H1 (cell line): ENCODE measurements around the gene SIGLEC7. TPM values are rescaled to one million over a fixed set of nuclear protein-coding genes. Genes with fewer than 3 reads are reported as not detected.

Experiments used
- CTBP2 ChIP-seq: IDR thresholded peaks from 2 replicates; pipeline ENCODE4 v1.7.0; 2011; ENCODE audit warnings: borderline replicate concordance, mild to moderate bottlenecking, moderate library complexity, mixed read lengths, low read length; ENCODE audit not compliant: insufficient read depth, insufficient read length
- EGR1 ChIP-seq: IDR thresholded peaks from 2 replicates; pipeline ENCODE4 v1.6.1; 2011; ENCODE audit warnings: low read depth, low read length, borderline replicate concordance
- EP300 ChIP-seq, 2 experiments: IDR thresholded peaks; 1 replicate in 1 of 2; 2 replicates in 1 of 2; pipeline ENCODE4 v1.6.1; 2011 to 2012; ENCODE audit warnings: low read depth in 2 of 2, low read length in 2 of 2, mild to moderate bottlenecking in 2 of 2, borderline replicate concordance in 1 of 2, inconsistent platforms in 1 of 2, moderate library complexity in 1 of 2
- KDM1A ChIP-seq: fragments of 200-600, 300-600 bp; sonication (generic); IDR thresholded peaks from 2 replicates; pipeline ENCODE4 v1.7.1; 2016; ENCODE audit warnings: mild to moderate bottlenecking, low read length, borderline replicate concordance
- POU5F1 ChIP-seq: IDR thresholded peaks from 2 replicates; pipeline ENCODE4 v1.6.1; 2011; ENCODE audit warnings: low read depth, mild to moderate bottlenecking, low read length, moderate library complexity
- SAP30 ChIP-seq: fragments of 300-600 bp; sonication (generic); IDR thresholded peaks from 2 replicates; pipeline ENCODE4 v1.7.1; 2012; ENCODE audit warnings: low read length, moderate library complexity, mild to moderate bottlenecking, inconsistent platforms; ENCODE audit not compliant: insufficient read depth, insufficient replicate concordance
- TAF1 ChIP-seq: IDR thresholded peaks from 2 replicates; pipeline ENCODE4 v1.6.1; 2011; ENCODE audit warnings: mild to moderate bottlenecking, low read depth, low read length
- polyA plus RNA-seq, 7 experiments: library from polyadenylated mRNA; depleted of rRNA in 3 of 7; stranded (reverse) in 5 of 7; unstranded in 2 of 7; fragments of >200 nt in 5 of 7; fragments of 200-250 nt in 2 of 7; gene quantifications; 1 replicate in 5 of 7; 2 replicates in 1 of 7; 4 replicates in 1 of 7; pipeline versions ENCODE4 v1.2.1 to v1.2.3, GENCODE V29; 2011 to 2013; ENCODE audit warnings: missing spikeins in 2 of 7, mixed read lengths in 2 of 7
- total RNA-seq: library from RNA; stranded (reverse); fragmentation: NEBNext Ultra II Directional; extraction: Animal tissue kit (Norgen Biotek cat#: 25700); gene quantifications from 2 replicates; pipeline ENCODE4 v1.2.1, GENCODE V29; 2021
- TF ChIP-seq, protein P1 (sequence below): fragments of 300-600 bp; sonication (generic); IDR thresholded peaks from 2 replicates; pipeline ENCODE4 v1.7.1; 2012; ENCODE audit warnings: low read length, moderate library complexity, mild to moderate bottlenecking, inconsistent platforms; ENCODE audit not compliant: insufficient replicate concordance
- TF ChIP-seq, protein P2 (sequence below): IDR thresholded peaks from 2 replicates; pipeline ENCODE4 v1.6.1; 2012; ENCODE audit warnings: inconsistent platforms

The SIGLEC7 gene
- total and polyA plus RNA-seq, 2 of the 8 experiments (the other 6 are each of a cell fraction or from before 2014, with no cell fraction given), result not detected

GRCh38 chr19:51158474-51159129, 16.5 kb downstream of the SIGLEC7 start (continued):
- TF ChIP-seq, protein P1, sequence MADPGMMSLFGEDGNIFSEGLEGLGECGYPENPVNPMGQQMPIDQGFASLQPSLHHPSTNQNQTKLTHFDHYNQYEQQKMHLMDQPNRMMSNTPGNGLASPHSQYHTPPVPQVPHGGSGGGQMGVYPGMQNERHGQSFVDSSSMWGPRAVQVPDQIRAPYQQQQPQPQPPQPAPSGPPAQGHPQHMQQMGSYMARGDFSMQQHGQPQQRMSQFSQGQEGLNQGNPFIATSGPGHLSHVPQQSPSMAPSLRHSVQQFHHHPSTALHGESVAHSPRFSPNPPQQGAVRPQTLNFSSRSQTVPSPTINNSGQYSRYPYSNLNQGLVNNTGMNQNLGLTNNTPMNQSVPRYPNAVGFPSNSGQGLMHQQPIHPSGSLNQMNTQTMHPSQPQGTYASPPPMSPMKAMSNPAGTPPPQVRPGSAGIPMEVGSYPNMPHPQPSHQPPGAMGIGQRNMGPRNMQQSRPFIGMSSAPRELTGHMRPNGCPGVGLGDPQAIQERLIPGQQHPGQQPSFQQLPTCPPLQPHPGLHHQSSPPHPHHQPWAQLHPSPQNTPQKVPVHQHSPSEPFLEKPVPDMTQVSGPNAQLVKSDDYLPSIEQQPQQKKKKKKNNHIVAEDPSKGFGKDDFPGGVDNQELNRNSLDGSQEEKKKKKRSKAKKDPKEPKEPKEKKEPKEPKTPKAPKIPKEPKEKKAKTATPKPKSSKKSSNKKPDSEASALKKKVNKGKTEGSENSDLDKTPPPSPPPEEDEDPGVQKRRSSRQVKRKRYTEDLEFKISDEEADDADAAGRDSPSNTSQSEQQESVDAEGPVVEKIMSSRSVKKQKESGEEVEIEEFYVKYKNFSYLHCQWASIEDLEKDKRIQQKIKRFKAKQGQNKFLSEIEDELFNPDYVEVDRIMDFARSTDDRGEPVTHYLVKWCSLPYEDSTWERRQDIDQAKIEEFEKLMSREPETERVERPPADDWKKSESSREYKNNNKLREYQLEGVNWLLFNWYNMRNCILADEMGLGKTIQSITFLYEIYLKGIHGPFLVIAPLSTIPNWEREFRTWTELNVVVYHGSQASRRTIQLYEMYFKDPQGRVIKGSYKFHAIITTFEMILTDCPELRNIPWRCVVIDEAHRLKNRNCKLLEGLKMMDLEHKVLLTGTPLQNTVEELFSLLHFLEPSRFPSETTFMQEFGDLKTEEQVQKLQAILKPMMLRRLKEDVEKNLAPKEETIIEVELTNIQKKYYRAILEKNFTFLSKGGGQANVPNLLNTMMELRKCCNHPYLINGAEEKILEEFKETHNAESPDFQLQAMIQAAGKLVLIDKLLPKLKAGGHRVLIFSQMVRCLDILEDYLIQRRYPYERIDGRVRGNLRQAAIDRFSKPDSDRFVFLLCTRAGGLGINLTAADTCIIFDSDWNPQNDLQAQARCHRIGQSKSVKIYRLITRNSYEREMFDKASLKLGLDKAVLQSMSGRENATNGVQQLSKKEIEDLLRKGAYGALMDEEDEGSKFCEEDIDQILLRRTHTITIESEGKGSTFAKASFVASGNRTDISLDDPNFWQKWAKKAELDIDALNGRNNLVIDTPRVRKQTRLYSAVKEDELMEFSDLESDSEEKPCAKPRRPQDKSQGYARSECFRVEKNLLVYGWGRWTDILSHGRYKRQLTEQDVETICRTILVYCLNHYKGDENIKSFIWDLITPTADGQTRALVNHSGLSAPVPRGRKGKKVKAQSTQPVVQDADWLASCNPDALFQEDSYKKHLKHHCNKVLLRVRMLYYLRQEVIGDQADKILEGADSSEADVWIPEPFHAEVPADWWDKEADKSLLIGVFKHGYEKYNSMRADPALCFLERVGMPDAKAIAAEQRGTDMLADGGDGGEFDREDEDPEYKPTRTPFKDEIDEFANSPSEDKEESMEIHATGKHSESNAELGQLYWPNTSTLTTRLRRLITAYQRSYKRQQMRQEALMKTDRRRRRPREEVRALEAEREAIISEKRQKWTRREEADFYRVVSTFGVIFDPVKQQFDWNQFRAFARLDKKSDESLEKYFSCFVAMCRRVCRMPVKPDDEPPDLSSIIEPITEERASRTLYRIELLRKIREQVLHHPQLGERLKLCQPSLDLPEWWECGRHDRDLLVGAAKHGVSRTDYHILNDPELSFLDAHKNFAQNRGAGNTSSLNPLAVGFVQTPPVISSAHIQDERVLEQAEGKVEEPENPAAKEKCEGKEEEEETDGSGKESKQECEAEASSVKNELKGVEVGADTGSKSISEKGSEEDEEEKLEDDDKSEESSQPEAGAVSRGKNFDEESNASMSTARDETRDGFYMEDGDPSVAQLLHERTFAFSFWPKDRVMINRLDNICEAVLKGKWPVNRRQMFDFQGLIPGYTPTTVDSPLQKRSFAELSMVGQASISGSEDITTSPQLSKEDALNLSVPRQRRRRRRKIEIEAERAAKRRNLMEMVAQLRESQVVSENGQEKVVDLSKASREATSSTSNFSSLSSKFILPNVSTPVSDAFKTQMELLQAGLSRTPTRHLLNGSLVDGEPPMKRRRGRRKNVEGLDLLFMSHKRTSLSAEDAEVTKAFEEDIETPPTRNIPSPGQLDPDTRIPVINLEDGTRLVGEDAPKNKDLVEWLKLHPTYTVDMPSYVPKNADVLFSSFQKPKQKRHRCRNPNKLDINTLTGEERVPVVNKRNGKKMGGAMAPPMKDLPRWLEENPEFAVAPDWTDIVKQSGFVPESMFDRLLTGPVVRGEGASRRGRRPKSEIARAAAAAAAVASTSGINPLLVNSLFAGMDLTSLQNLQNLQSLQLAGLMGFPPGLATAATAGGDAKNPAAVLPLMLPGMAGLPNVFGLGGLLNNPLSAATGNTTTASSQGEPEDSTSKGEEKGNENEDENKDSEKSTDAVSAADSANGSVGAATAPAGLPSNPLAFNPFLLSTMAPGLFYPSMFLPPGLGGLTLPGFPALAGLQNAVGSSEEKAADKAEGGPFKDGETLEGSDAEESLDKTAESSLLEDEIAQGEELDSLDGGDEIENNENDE, result no peak
- TF ChIP-seq SAP30 (no peak), EP300 (IDR thresholded peaks at IDR 0.05; ENCODE audit: borderline replicate concordance in 1 of 2, low read depth in 2 of 2, low read length in 2 of 2) (no peak), POU5F1 (no peak), TAF1 (no peak), KDM1A (no peak), CTBP2 (no peak), EGR1 (no peak)
- TF ChIP-seq, protein P2, sequence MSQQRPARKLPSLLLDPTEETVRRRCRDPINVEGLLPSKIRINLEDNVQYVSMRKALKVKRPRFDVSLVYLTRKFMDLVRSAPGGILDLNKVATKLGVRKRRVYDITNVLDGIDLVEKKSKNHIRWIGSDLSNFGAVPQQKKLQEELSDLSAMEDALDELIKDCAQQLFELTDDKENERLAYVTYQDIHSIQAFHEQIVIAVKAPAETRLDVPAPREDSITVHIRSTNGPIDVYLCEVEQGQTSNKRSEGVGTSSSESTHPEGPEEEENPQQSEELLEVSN, result no peak
